Islet of Langerhans (tissue), 1 donor: ENCODE measurements around the gene DLX3.

Source experiments
- FAIRE-seq: peaks from one replicate; lab custom pipeline; 2011; peaks lifted over from hg19 to GRCh38; lab: Jason Lieb, UNC

DLX3 gene

GRCh38 chr17:49992191-49992932 lies 2.7 kb downstream of the DLX3 start:
- FAIRE-seq, result no peak

- FAIRE-seq, result no peak
These were observed 3.6 kb downstream of the DLX3 start for GRCh38 chr17:49991409-49991808.

- no peak for FAIRE-seq
These were observed 4.1 kb downstream of the DLX3 start for GRCh38 chr17:49990921-49991320.

GRCh38 chr17:49990331-49990730 lies 4.7 kb downstream of the DLX3 start:
- no peak for FAIRE-seq

- FAIRE-seq, result no peak
These were observed 5.5 kb downstream of the DLX3 start for GRCh38 chr17:49989518-49989880.

- no peak for FAIRE-seq
These were observed 7.2 kb downstream of the DLX3 start for GRCh38 chr17:49987681-49988441.

GRCh38 chr17:49987290-49987585 lies 7.8 kb downstream of the DLX3 start:
- no peak for FAIRE-seq

GRCh38 chr17:49986396-49987289 lies 8.4 kb downstream of the DLX3 start:
- FAIRE-seq, result no peak

GRCh38 chr17:49985310-49985990 lies 9.6 kb downstream of the DLX3 start:
- FAIRE-seq, result no peak

GRCh38 chr17:49984776-49985175 lies 10.2 kb downstream of the DLX3 start:
- no peak for FAIRE-seq

- FAIRE-seq, result no peak
These were observed 10.7 kb downstream of the DLX3 start for GRCh38 chr17:49984283-49984682.

GRCh38 chr17:49980703-49981197 lies 14.3 kb downstream of the DLX3 start:
- no peak for FAIRE-seq

- FAIRE-seq, result no peak
These were observed 15.1 kb downstream of the DLX3 start for GRCh38 chr17:49979748-49980479.

GRCh38 chr17:49978501-49978900 lies 16.5 kb downstream of the DLX3 start:
- no peak for FAIRE-seq

GRCh38 chr17:49977463-49978389 lies 17.3 kb downstream of the DLX3 start:
- no peak for FAIRE-seq

- FAIRE-seq, result no peak
These were observed 18.2 kb downstream of the DLX3 start for GRCh38 chr17:49976828-49977202.

GRCh38 chr17:49976163-49976827 lies 18.7 kb downstream of the DLX3 start:
- no peak for FAIRE-seq

- no peak for FAIRE-seq
These were observed 19.5 kb downstream of the DLX3 start for GRCh38 chr17:49975531-49975930.

GRCh38 chr17:49973271-49973615 lies 21.8 kb downstream of the DLX3 start:
- no peak for FAIRE-seq
